ENCODE data around the gene CBX8. TPM values are rescaled to one million over a fixed set of nuclear protein-coding genes. Genes with fewer than 3 reads are reported as not detected.

The CBX8 gene
- total RNA-seq, 1 experiment from 2014 or later, result 36.6 TPM

DNA sequence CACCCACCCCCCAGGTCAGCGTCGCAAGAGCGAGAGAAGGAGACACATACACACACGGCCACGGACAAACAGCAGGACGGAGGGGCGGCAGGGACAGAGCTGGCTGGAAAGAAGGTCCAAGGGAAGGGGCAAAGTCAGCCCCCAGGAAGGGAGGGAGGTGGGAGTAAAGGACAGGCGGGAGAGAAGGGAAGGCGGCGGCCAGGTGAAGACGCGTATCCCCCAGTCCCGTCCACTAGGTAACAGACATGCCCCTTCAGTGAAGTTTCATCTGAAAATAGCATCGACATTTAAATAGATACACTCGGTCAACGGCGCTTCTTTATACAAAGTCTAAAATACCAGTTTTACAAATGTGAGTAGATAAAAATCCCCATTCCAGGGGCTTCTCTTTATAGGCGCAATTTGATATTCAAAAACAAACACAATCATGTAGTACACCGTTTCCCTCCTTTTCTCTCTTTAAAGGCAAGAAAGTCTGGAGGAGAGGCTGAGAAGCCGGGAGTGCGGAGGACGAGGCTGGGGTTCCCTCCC is 4.5 kb downstream of the CBX8 start:
- Histone ChIP-seq H3K36me3 (ENCODE audit: control insufficient read depth, insufficient read depth, low read length) (no peaks in the 10 kb centered on the region), H3K27me3 (replicated peaks; ENCODE audit: control insufficient read depth, insufficient read depth, low read length) (no peaks in the 10 kb centered on the region), H3K9me3 (no peaks in the 10 kb centered on the region), H3K4me3 (ENCODE audit: low read depth, low read length) (no peak overlapping the region), H3K4me1 (peaks cover 4% of the 10 kb centered on the region; the same call in 1 of the 2 replicates)
- no peak for DNase-seq
- TF ChIP-seq, protein P1, sequence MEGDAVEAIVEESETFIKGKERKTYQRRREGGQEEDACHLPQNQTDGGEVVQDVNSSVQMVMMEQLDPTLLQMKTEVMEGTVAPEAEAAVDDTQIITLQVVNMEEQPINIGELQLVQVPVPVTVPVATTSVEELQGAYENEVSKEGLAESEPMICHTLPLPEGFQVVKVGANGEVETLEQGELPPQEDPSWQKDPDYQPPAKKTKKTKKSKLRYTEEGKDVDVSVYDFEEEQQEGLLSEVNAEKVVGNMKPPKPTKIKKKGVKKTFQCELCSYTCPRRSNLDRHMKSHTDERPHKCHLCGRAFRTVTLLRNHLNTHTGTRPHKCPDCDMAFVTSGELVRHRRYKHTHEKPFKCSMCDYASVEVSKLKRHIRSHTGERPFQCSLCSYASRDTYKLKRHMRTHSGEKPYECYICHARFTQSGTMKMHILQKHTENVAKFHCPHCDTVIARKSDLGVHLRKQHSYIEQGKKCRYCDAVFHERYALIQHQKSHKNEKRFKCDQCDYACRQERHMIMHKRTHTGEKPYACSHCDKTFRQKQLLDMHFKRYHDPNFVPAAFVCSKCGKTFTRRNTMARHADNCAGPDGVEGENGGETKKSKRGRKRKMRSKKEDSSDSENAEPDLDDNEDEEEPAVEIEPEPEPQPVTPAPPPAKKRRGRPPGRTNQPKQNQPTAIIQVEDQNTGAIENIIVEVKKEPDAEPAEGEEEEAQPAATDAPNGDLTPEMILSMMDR (IDR thresholded peaks at IDR 0.05; ENCODE audit: insufficient read depth in 1 of 2, low read depth in 1 of 2, low read length in 1 of 2, severe bottlenecking in 1 of 2, unreplicated experiment in 1 of 2), result no peak
- POLR2A ChIA-PET, result no interaction called here
- Mint-ChIP-seq H3K4me3 (ENCODE audit: unreplicated experiment) (no peak overlapping the region), H3K36me3 (ENCODE audit: insufficient read depth, unreplicated experiment) (peaks cover 60% of the 10 kb centered on the region), H3K27ac (ENCODE audit: unreplicated experiment) (no peak overlapping the region), H3K27me3 (ENCODE audit: insufficient read depth, unreplicated experiment) (no peaks in the 10 kb centered on the region), H3K4me1 (ENCODE audit: low read depth, unreplicated experiment) (no peaks in the 10 kb centered on the region), H3K9me3 (ENCODE audit: unreplicated experiment) (no peaks in the 10 kb centered on the region)
- BruUV-seq (replicated peaks), result no TSS peak
- CTCF ChIA-PET, result no interaction called here
- intact Hi-C loops (cut with micrococcal nuclease; ENCODE audit: unreplicated experiment), result no loop called here

DNA sequence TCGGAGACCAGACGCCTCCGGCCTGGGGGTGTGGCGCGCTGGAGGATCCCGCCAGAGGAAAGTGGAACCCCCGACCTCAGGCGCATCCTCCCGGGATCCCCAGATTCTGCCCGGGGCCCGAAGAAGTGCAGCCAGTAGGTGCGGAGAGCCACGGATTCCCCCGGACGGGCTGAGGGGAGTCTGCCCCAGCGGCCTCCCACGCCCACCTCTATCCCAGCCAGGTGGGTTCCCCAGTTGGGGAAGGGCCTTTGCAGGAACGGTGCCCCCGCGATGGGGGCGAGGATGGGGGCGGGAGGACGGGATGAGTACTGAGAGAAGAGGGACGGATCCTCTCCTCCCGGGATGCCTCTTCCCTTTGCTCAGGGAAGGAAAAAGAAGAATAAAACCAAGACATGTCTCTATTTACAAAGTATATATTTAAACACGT is 5.1 kb downstream of the CBX8 start:
- Mint-ChIP-seq H3K27me3 (ENCODE audit: insufficient read depth, unreplicated experiment) (no peaks in the 10 kb centered on the region), H3K4me1 (ENCODE audit: low read depth, unreplicated experiment) (no peaks in the 10 kb centered on the region), H3K9me3 (ENCODE audit: unreplicated experiment) (no peaks in the 10 kb centered on the region), H3K4me3 (ENCODE audit: unreplicated experiment) (no peak overlapping the region), H3K36me3 (ENCODE audit: insufficient read depth, unreplicated experiment) (peaks cover 55% of the 10 kb centered on the region), H3K27ac (ENCODE audit: unreplicated experiment) (no peak overlapping the region)
- H3K4me1 ChIP-seq, result peaks cover 4% of the 10 kb centered on the region; the same call in 1 of the 2 replicates
- intact Hi-C loops (cut with micrococcal nuclease; ENCODE audit: unreplicated experiment), result no loop called here
- no peaks in the 10 kb centered on the region for H3K9me3 ChIP-seq
- TF ChIP-seq, protein P1 (IDR thresholded peaks at IDR 0.05; ENCODE audit: insufficient read depth in 1 of 2, low read depth in 1 of 2, low read length in 1 of 2, severe bottlenecking in 1 of 2, unreplicated experiment in 1 of 2), result no peak
- POLR2A ChIA-PET, result no interaction called here
- H3K4me3 ChIP-seq (ENCODE audit: low read depth, low read length), result no peak overlapping the region
- no peaks in the 10 kb centered on the region for H3K27me3 ChIP-seq (replicated peaks; ENCODE audit: control insufficient read depth, insufficient read depth, low read length)
- BruUV-seq (replicated peaks), result no TSS peak
- no peak for DNase-seq
- CTCF ChIA-PET, result no interaction called here
- no peaks in the 10 kb centered on the region for H3K36me3 ChIP-seq (ENCODE audit: control insufficient read depth, insufficient read depth, low read length)

DNA sequence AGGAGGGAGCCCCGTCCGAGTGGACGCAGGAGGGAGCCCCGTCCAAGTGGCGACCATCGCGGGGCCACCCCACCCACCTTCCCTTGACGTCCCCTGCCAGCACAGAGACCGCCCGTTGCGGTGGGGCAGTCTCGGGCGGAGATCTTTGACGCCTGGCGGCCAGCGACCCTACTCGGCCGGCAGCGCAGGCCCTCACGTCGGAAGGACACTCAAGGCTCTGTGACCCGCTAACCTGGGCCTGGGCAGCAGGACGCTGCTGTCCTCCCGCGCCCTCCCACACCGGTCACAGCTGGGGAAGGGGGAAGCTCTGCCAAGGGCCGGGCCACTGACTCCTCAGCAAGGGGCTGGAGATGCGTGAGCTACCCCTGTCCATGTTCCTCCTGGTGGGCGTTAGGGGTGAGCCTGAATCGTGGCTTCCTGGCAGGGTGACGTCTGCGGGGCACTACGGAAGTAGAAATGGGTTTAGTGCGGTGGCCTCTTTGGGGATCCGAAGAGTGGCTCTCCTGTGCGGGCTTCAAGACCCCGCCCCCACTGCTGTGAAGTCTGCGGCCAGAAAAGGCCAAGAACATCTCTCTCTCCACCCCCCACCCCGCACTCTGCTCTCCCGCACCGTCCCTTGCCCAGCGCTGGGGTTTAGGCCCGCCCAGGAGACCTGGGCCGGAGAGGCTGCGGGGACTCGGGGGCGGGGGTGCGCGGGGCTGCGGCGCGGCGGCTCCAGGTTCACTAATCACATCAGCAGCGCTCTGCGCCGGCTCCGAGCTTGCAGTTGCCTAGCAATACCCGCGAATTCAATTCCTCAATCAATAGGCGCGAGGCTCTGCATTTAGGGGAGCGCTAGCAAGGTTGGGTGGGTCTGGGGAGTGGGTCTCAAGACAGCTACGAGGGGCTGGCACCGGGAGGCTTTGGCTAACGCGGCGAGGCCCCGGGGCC is 5.8 kb downstream of the CBX8 start:
- Mint-ChIP-seq H3K27me3 (ENCODE audit: insufficient read depth, unreplicated experiment) (no peaks in the 10 kb centered on the region), H3K9me3 (ENCODE audit: unreplicated experiment) (no peaks in the 10 kb centered on the region), H3K4me3 (ENCODE audit: unreplicated experiment) (no peak overlapping the region), H3K36me3 (ENCODE audit: insufficient read depth, unreplicated experiment) (peaks cover 57% of the 10 kb centered on the region), H3K4me1 (ENCODE audit: low read depth, unreplicated experiment) (no peaks in the 10 kb centered on the region), H3K27ac (ENCODE audit: unreplicated experiment) (no peak overlapping the region)
- CTCF ChIA-PET, result no interaction called here
- H3K4me3 ChIP-seq (ENCODE audit: low read depth, low read length), result no peak overlapping the region
- POLR2A ChIA-PET, result interaction anchor here (0.6 kb wide), 1 partner anchor 14 kb away, joined by 4 read pairs; no protein-coding TSS in a partner anchor
- TF ChIP-seq, protein P1 (IDR thresholded peaks at IDR 0.05; ENCODE audit: insufficient read depth in 1 of 2, low read depth in 1 of 2, low read length in 1 of 2, severe bottlenecking in 1 of 2, unreplicated experiment in 1 of 2), result no peak
- H3K27me3 ChIP-seq (replicated peaks; ENCODE audit: control insufficient read depth, insufficient read depth, low read length), result no peaks in the 10 kb centered on the region
- no peaks in the 10 kb centered on the region for H3K36me3 ChIP-seq (ENCODE audit: control insufficient read depth, insufficient read depth, low read length)
- H3K9me3 ChIP-seq, result no peaks in the 10 kb centered on the region
- no peak for DNase-seq
- intact Hi-C loops (cut with micrococcal nuclease; ENCODE audit: unreplicated experiment), result no loop called here
- peaks cover 4% of the 10 kb centered on the region; the same call in 1 of the 2 replicates for H3K4me1 ChIP-seq
- no TSS peak for BruUV-seq (replicated peaks)

Measured in Caco-2 (cell line).